K562 (cell line): Measurements from ENCODE around the gene NFAM1. TPM values are rescaled to one million over a fixed set of nuclear protein-coding genes. Genes with fewer than 3 reads are reported as not detected.

Experiments used
- HNRNPL ChIP-seq: fragments of 200-400 bp; formaldehyde crosslinking; IDR thresholded peaks from 2 replicates; pipeline ENCODE4 v1.6.1; 2017; ENCODE audit warnings: low read depth, mild to moderate bottlenecking, low read length
- ZNF318 ChIP-seq, 2 experiments: fragments of 450-650 bp; IDR thresholded peaks; 2 replicates each; pipeline ENCODE4 v1.6.1; 2016; ENCODE audit warnings: mild to moderate bottlenecking in 2 of 2, borderline replicate concordance in 1 of 2, low read depth in 1 of 2, moderate library complexity in 1 of 2
- polyA plus RNA-seq, 8 experiments: library from polyadenylated mRNA; depleted of rRNA in 4 of 8; stranded (reverse) in 5 of 8; unstranded in 3 of 8; fragments of >200 nt; fragmentation: Nextera tagmentation in 2 of 8; fragmentation: Illumina TruSeq in 1 of 8; extraction: Ambion mirVana in 2 of 8; extraction: Trizol in 1 of 8; gene quantifications; 2 replicates each; pipeline versions ENCODE4 v1.2.1 to v1.2.3, GENCODE V29; 2011 to 2014; ENCODE audit warnings: inconsistent platforms in 1 of 8, missing spikeins in 1 of 8
- total RNA-seq, 7 experiments: library from RNA; depleted of rRNA in 6 of 7; stranded (reverse); fragments of >200 nt in 6 of 7; fragmentation: Illumina TruSeq in 2 of 7; extraction: Trizol in 2 of 7; gene quantifications; 2 replicates each; pipeline versions ENCODE4 v1.2.1 to v1.2.3, GENCODE V29; 2011 to 2021; ENCODE audit warnings: low replicate concordance in 1 of 7

The NFAM1 gene
- total and polyA plus RNA-seq, 9 of the 15 experiments (the other 6 are each of a cell fraction or from before 2014, with no cell fraction given): 0.01 to 0.18 (median 0.03) TPM; not detected in 5

GRCh38 chr22:42412744-42413333 lies 19.4 kb downstream of the NFAM1 start (continued):
- TF ChIP-seq ZNF318 (IDR thresholded peaks at IDR 0.05; ENCODE audit: borderline replicate concordance in 1 of 2, low read depth in 1 of 2) (no peak), HNRNPL (no peak)
